ENCODE data around the gene MRAP2. TPM values are rescaled to one million over a fixed set of nuclear protein-coding genes. Genes with fewer than 3 reads are reported as not detected.
"Not testable (repeated sequence)": the region's sequence is repeated elsewhere in the genome, so short reads cannot be mapped to it uniquely, and the experiment has no call there.

Gene MRAP2
- total RNA-seq, 2 experiments from 2014 or later, result not detected

GRCh38 chr6:84086056-84086455 lies 52.5 kb downstream of the MRAP2 start:
- CTCF ChIA-PET, result no interaction called here
- Mint-ChIP-seq H3K4me3 (no peak overlapping the region), H3K9me3 (ENCODE audit: insufficient read depth) (no peaks in the 10 kb centered on the region), H3K4me1 (ENCODE audit: low read depth) (no peaks in the 10 kb centered on the region), H3K36me3 (ENCODE audit: low read depth) (no peaks in the 10 kb centered on the region), H3K27ac (no peak overlapping the region), H3K27me3 (ENCODE audit: low read depth) (peaks cover 4% of the 10 kb centered on the region)
- DNase-seq (no peak), ATAC-seq (no peak)
- POLR2A ChIA-PET, result no interaction called here

- Mint-ChIP-seq H3K27me3 (ENCODE audit: low read depth) (peaks cover 4% of the 10 kb centered on the region), H3K27ac (no peak overlapping the region), H3K36me3 (ENCODE audit: low read depth) (no peaks in the 10 kb centered on the region), H3K4me1 (ENCODE audit: low read depth) (no peaks in the 10 kb centered on the region), H3K4me3 (no peak overlapping the region), H3K9me3 (ENCODE audit: insufficient read depth) (no peaks in the 10 kb centered on the region)
- ChIA-PET POLR2A (no interaction called here), CTCF (no interaction called here)
- DNase-seq (no peak), ATAC-seq (no peak)
These were observed 53.2 kb downstream of the MRAP2 start for GRCh38 chr6:84086545-84087429.

GRCh38 chr6:84089081-84089480 lies 55.5 kb downstream of the MRAP2 start:
- no peak overlapping the region for H3K27ac Mint-ChIP-seq
- no peaks in the 10 kb centered on the region for H3K9me3 Mint-ChIP-seq (ENCODE audit: insufficient read depth)
- ChIA-PET POLR2A (no interaction called here), CTCF (no interaction called here)
- DNase-seq (no peak), ATAC-seq (no peak)
- H3K36me3 Mint-ChIP-seq (ENCODE audit: low read depth), result no peaks in the 10 kb centered on the region
- H3K27me3 Mint-ChIP-seq (ENCODE audit: low read depth), result no peaks in the 10 kb centered on the region
- H3K4me1 Mint-ChIP-seq (ENCODE audit: low read depth), result no peaks in the 10 kb centered on the region
- no peak overlapping the region for H3K4me3 Mint-ChIP-seq

- no peak for DNase-seq
- H3K27ac Mint-ChIP-seq, result no peak overlapping the region
- H3K27me3 Mint-ChIP-seq (ENCODE audit: low read depth), result no peaks in the 10 kb centered on the region
- H3K36me3 Mint-ChIP-seq (ENCODE audit: low read depth), result no peaks in the 10 kb centered on the region
- ChIA-PET POLR2A (no interaction called here), CTCF (no interaction called here)
- H3K4me1 Mint-ChIP-seq (ENCODE audit: low read depth), result no peaks in the 10 kb centered on the region
- no peak for ATAC-seq
- H3K4me3 Mint-ChIP-seq, result no peak overlapping the region
- H3K9me3 Mint-ChIP-seq (ENCODE audit: insufficient read depth), result no peaks in the 10 kb centered on the region
These were observed 56.0 kb downstream of the MRAP2 start for GRCh38 chr6:84089552-84089951.

GRCh38 chr6:84093441-84094435 lies 60.2 kb downstream of the MRAP2 start:
- no peaks in the 10 kb centered on the region for H3K9me3 Mint-ChIP-seq (ENCODE audit: insufficient read depth)
- POLR2A ChIA-PET, result no interaction called here
- H3K4me3 Mint-ChIP-seq, result no peak overlapping the region
- no peaks in the 10 kb centered on the region for H3K27me3 Mint-ChIP-seq (ENCODE audit: low read depth)
- no peak overlapping the region for H3K27ac Mint-ChIP-seq
- H3K36me3 Mint-ChIP-seq (ENCODE audit: low read depth), result no peaks in the 10 kb centered on the region
- no peaks in the 10 kb centered on the region for H3K4me1 Mint-ChIP-seq (ENCODE audit: low read depth)
- no peak for DNase-seq
- ATAC-seq, result no peak
- CTCF ChIA-PET, result no interaction called here

- CTCF ChIA-PET, result no interaction called here
- POLR2A ChIA-PET, result no interaction called here
- Mint-ChIP-seq H3K36me3 (ENCODE audit: low read depth) (no peaks in the 10 kb centered on the region), H3K9me3 (ENCODE audit: insufficient read depth) (no peaks in the 10 kb centered on the region), H3K27me3 (ENCODE audit: low read depth) (no peaks in the 10 kb centered on the region), H3K4me3 (no peak overlapping the region), H3K27ac (no peak overlapping the region), H3K4me1 (ENCODE audit: low read depth) (no peaks in the 10 kb centered on the region)
- ATAC-seq (no peak), DNase-seq (no peak)
These were observed 61.6 kb downstream of the MRAP2 start for GRCh38 chr6:84095156-84095555.

GRCh38 chr6:84103029-84103428 lies 69.5 kb downstream of the MRAP2 start:
- Mint-ChIP-seq H3K9me3 (ENCODE audit: insufficient read depth) (no peaks in the 10 kb centered on the region), H3K4me3 (no peak overlapping the region), H3K4me1 (ENCODE audit: low read depth) (no peaks in the 10 kb centered on the region), H3K27ac (no peak overlapping the region), H3K27me3 (ENCODE audit: low read depth) (no peaks in the 10 kb centered on the region), H3K36me3 (ENCODE audit: low read depth) (no peaks in the 10 kb centered on the region)
- CTCF ChIA-PET, result no interaction called here
- DNase-seq (no peak), ATAC-seq (no peak)
- POLR2A ChIA-PET, result no interaction called here

- ATAC-seq; CTCF ChIA-PET; H3K27me3 Mint-ChIP-seq (ENCODE audit: low read depth); H3K36me3 Mint-ChIP-seq (ENCODE audit: low read depth); H3K27ac Mint-ChIP-seq; H3K9me3 Mint-ChIP-seq (ENCODE audit: insufficient read depth); H3K4me1 Mint-ChIP-seq (ENCODE audit: low read depth); DNase-seq; H3K4me3 Mint-ChIP-seq; POLR2A ChIA-PET: not testable (repeated sequence)
These were observed 71.8 kb downstream of the MRAP2 start for GRCh38 chr6:84105215-84105924.

- Mint-ChIP-seq H3K27ac (no peak overlapping the region), H3K4me1 (ENCODE audit: low read depth) (no peaks in the 10 kb centered on the region), H3K9me3 (ENCODE audit: insufficient read depth) (no peaks in the 10 kb centered on the region), H3K36me3 (ENCODE audit: low read depth) (no peaks in the 10 kb centered on the region), H3K4me3 (no peak overlapping the region), H3K27me3 (ENCODE audit: low read depth) (peaks cover 3% of the 10 kb centered on the region)
- no peak for DNase-seq
- ChIA-PET CTCF (no interaction called here), POLR2A (no interaction called here)
- no peak for ATAC-seq
These were observed 73.9 kb downstream of the MRAP2 start for GRCh38 chr6:84107495-84107894.

- H3K4me1 Mint-ChIP-seq (ENCODE audit: low read depth); ATAC-seq; H3K4me3 Mint-ChIP-seq; POLR2A ChIA-PET; H3K36me3 Mint-ChIP-seq (ENCODE audit: low read depth); H3K27me3 Mint-ChIP-seq (ENCODE audit: low read depth); DNase-seq; H3K9me3 Mint-ChIP-seq (ENCODE audit: insufficient read depth); H3K27ac Mint-ChIP-seq; CTCF ChIA-PET: not testable (repeated sequence)
These were observed 77.8 kb downstream of the MRAP2 start for GRCh38 chr6:84111351-84111750.

- H3K4me3 Mint-ChIP-seq; ATAC-seq; H3K4me1 Mint-ChIP-seq (ENCODE audit: low read depth); H3K9me3 Mint-ChIP-seq (ENCODE audit: insufficient read depth); DNase-seq; H3K27ac Mint-ChIP-seq; POLR2A ChIA-PET; H3K27me3 Mint-ChIP-seq (ENCODE audit: low read depth); CTCF ChIA-PET; H3K36me3 Mint-ChIP-seq (ENCODE audit: low read depth): not testable (repeated sequence)
These were observed 81.5 kb downstream of the MRAP2 start for GRCh38 chr6:84114933-84115594.

All from activated CD8-positive, alpha-beta T cell treated with anti-CD3 and anti-CD28 coated beads, Interleukin-2, amount 10 ng/mL, durations not matched to agents 7 days and 5 days (primary cell).